Muscle of leg (tissue), 11 donors: Measurements from ENCODE around the gene MNX1. TPM values are rescaled to one million over a fixed set of nuclear protein-coding genes. Genes with fewer than 3 reads are reported as not detected.

ENCODE experiments used
- DNase-seq: peaks from one replicate; pipeline ENCODE4 v3.0.0; 2013
- H3K27ac ChIP-seq: one replicate; pipeline ENCODE4 v1.5.1; 2013; ENCODE audit warnings: mild to moderate bottlenecking, low read length, control low read depth
- H3K27me3 ChIP-seq: one replicate; pipeline ENCODE4 v1.6.1; 2013; ENCODE audit warnings: low read length; ENCODE audit not compliant: control insufficient read depth, insufficient read depth
- H3K36me3 ChIP-seq: one replicate; pipeline ENCODE4 v1.6.1; 2013; ENCODE audit warnings: low read length; ENCODE audit not compliant: control insufficient read depth, insufficient read depth
- H3K4me1 ChIP-seq: one replicate; pipeline ENCODE4 v1.6.1; 2013; ENCODE audit warnings: low read length; ENCODE audit not compliant: control insufficient read depth, insufficient read depth
- H3K4me3 ChIP-seq: one replicate; pipeline ENCODE4 v1.5.1; 2013; ENCODE audit warnings: low read length, control low read depth
- H3K9me3 ChIP-seq: replicated peaks from 2 replicates; pipeline ENCODE4 v1.6.1; 2013; ENCODE audit warnings: low read depth, low read length; ENCODE audit not compliant: control insufficient read depth
- WGBS: methylation state at CpG from one replicate; pipeline ENCODE4 v1.1.5; 2013; ENCODE audit warnings: missing lambda C conversion rate; ENCODE audit not compliant: insufficient coverage; 5-methylcytosine and 5-hydroxymethylcytosine counted together
- polyA plus RNA-seq, 8 donors: library from polyadenylated mRNA; unstranded; fragments of 120-200 nt; gene quantifications; one replicate each; pipeline versions ENCODE4 v1.2.1 to v1.2.3, GENCODE V29; 2013; ENCODE audit warnings: inconsistent platforms in 1 of 8, low replicate concordance in 1 of 8; ENCODE audit not compliant: insufficient read length in 8 of 8, insufficient read depth in 1 of 8
- total RNA-seq: library from RNA; stranded (reverse); fragments of 120-200 nt; gene quantifications from one replicate; pipeline ENCODE4 v1.2.4, GENCODE V29; 2013

Gene MNX1
- total and polyA plus RNA-seq, 9 donors, result 0.08 to 0.25 (median 0.16) TPM; not detected in 6

DNA sequence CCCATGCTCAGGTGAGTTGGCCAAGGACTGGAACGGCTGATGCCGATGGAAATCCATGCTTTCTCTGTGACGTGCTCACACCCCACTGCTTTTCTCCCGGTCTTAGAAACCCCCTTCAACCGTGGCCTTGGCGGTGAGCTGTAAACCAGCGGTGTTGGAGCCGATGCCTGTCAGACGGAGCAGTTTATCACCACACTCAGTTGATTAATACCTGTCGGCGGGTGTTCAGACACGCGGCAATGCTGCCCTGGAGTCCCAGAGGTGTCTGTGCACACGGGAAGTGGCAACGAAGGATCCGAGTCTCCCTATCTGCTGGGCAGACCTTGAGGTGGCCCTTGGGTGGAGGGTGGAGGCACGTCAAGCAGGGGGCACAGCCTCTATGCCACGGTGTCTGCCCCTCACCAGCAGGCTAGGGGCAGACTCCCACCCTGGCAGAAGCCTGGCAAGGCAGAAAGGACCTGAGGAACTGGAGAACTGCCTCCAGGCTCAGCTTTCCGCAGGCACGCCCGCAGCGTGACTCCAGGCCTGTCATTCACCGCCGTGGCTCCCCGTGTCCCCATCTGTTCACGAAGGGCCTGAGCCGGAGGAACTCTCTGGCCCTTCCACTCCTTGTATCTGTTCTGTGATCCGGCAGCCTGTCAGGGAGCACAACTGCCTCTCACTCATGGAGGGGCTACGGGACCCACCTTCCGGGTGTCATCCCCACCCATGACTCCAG is 34.6 kb upstream of the MNX1 start:
- Histone ChIP-seq H3K4me3 (no peak overlapping the region), H3K27me3 (peaks cover 25% of the 10 kb centered on the region), H3K4me1 (no peaks in the 10 kb centered on the region), H3K27ac (no peak overlapping the region), H3K36me3 (no peaks in the 10 kb centered on the region), H3K9me3 (no peaks in the 10 kb centered on the region)
- 69% methylated on average over 30 of the region's 30 CpGs for WGBS
- no peak for DNase-seq

GRCh38 chr7:157044147-157044687 is 33.8 kb upstream of the MNX1 start:
- Histone ChIP-seq H3K9me3 (no peaks in the 10 kb centered on the region), H3K4me1 (no peaks in the 10 kb centered on the region), H3K4me3 (no peak overlapping the region), H3K36me3 (no peaks in the 10 kb centered on the region), H3K27ac (no peak overlapping the region), H3K27me3 (peaks cover 27% of the 10 kb centered on the region)
- DNase-seq, result peak; percentile 37
- WGBS, result 38% methylated on average over 9 of the region's 17 CpGs

GRCh38 chr7:157043745-157044144 is 33.3 kb upstream of the MNX1 start:
- 33% methylated on average over 7 of the region's 12 CpGs for WGBS
- no peaks in the 10 kb centered on the region for H3K36me3 ChIP-seq
- H3K4me3 ChIP-seq, result no peak overlapping the region
- H3K27me3 ChIP-seq, result peaks cover 27% of the 10 kb centered on the region
- H3K27ac ChIP-seq, result no peak overlapping the region
- no peaks in the 10 kb centered on the region for H3K4me1 ChIP-seq
- H3K9me3 ChIP-seq, result no peaks in the 10 kb centered on the region
- DNase-seq, result peak; percentile 80

- 83% methylated on average over 18 of the region's 20 CpGs for WGBS
- Histone ChIP-seq H3K36me3 (no peaks in the 10 kb centered on the region), H3K27ac (no peak overlapping the region), H3K4me3 (no peak overlapping the region), H3K4me1 (no peaks in the 10 kb centered on the region), H3K9me3 (no peaks in the 10 kb centered on the region), H3K27me3 (peaks cover 35% of the 10 kb centered on the region)
- no peak for DNase-seq
Observed at GRCh38 chr7:157041514-157042277, 31.2 kb upstream of the MNX1 start.

- Histone ChIP-seq H3K4me1 (no peaks in the 10 kb centered on the region), H3K4me3 (no peak overlapping the region), H3K27me3 (peaks cover 35% of the 10 kb centered on the region), H3K36me3 (no peaks in the 10 kb centered on the region), H3K27ac (no peak overlapping the region), H3K9me3 (peaks cover 2% of the 10 kb centered on the region)
- 49% methylated on average over 11 of the region's 13 CpGs for WGBS
- DNase-seq, result no peak
Observed at GRCh38 chr7:157041004-157041403, 30.5 kb upstream of the MNX1 start.

GRCh38 chr7:157037635-157038034 is 27.2 kb upstream of the MNX1 start:
- DNase-seq, result no peak
- Histone ChIP-seq H3K4me1 (no peaks in the 10 kb centered on the region), H3K36me3 (no peaks in the 10 kb centered on the region), H3K27me3 (peaks cover 30% of the 10 kb centered on the region), H3K4me3 (no peak overlapping the region), H3K27ac (no peak overlapping the region), H3K9me3 (peaks cover 4% of the 10 kb centered on the region)
- 69% methylated on average over 6 of the region's 9 CpGs for WGBS

DNA sequence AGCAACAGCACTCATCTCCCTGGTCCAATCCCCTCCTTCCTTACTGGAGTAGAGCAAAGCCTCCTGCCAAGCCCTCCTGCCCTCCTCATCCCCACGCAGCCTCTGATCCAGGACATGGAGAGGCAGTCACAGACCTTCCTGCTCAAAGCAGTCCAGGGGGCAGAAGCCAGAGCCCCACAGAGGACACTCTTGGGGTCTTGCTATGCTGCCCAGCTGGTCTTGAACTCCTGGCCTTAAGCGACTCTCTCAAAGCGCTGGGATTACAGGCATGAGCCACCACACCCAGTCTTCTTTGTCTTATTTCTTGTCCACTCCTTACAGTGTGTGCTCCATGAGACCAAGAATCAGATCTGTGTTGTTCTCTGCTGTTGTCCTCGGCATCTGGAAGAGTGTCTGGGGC is 26.6 kb upstream of the MNX1 start:
- H3K4me1 ChIP-seq, result no peaks in the 10 kb centered on the region
- no peak overlapping the region for H3K4me3 ChIP-seq
- DNase-seq, result no peak
- H3K27me3 ChIP-seq, result peaks cover 30% of the 10 kb centered on the region
- 100% methylated on average over 1 of the region's 4 CpGs for WGBS
- H3K27ac ChIP-seq, result no peak overlapping the region
- peaks cover 4% of the 10 kb centered on the region for H3K9me3 ChIP-seq
- H3K36me3 ChIP-seq, result no peaks in the 10 kb centered on the region

DNA sequence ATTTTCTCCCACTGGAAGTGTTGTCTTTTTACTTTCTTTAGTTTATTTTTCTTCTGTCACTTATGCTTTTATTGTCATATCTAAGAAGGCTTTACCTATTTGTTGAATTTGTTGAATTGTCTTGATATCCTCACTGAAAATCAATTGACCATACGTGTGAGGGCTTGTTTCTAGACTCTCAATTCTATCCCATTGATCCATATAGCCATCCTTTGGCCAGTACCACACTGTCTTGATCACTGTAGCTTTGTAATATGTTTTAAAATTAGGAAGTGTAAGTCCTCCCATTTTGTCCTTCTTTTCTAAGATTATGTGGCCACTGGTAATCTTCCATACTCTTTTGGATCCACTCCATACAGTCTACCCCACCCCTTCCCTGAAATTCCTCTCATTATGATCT is 25.5 kb upstream of the MNX1 start:
- Histone ChIP-seq H3K36me3 (no peaks in the 10 kb centered on the region), H3K27me3 (peaks cover 33% of the 10 kb centered on the region), H3K27ac (no peak overlapping the region), H3K9me3 (peaks cover 4% of the 10 kb centered on the region), H3K4me1 (no peaks in the 10 kb centered on the region), H3K4me3 (no peak overlapping the region)
- no CpG with 5 or more reads among the region's 1 CpG for WGBS
- DNase-seq, result no peak

- H3K4me1 ChIP-seq, result no peaks in the 10 kb centered on the region
- no peak overlapping the region for H3K27ac ChIP-seq
- no peaks in the 10 kb centered on the region for H3K36me3 ChIP-seq
- no peak overlapping the region for H3K4me3 ChIP-seq
- H3K9me3 ChIP-seq, result peaks cover 4% of the 10 kb centered on the region
- H3K27me3 ChIP-seq, result peaks cover 31% of the 10 kb centered on the region
- WGBS, result 95% methylated on average over 7 of the region's 8 CpGs
- no peak for DNase-seq
Observed at GRCh38 chr7:157035302-157035701, 24.8 kb upstream of the MNX1 start.
